Natural killer cell (primary cell): ENCODE results near the gene HAAO. TPM values are rescaled to one million over a fixed set of nuclear protein-coding genes. Genes with fewer than 3 reads are reported as not detected.

ENCODE experiments used
- ATAC-seq, 3 donors: fragments of 150-1000 bp in 2 of 3; fragments of 200-7000 bp in 1 of 3; cut with Tn5 transposase; 1 replicate in 1 of 3; 2 replicates in 2 of 3; pipeline ENCODE4 v1.10.0; 2021; ENCODE audit warnings: mild to moderate bottlenecking in 2 of 3, moderate library complexity in 2 of 3
- DNase-seq, 2 donors: peaks; one replicate each; pipeline versions ENCODE4 v3.0.0 to v3.0.0-alpha.2; 2013 to 2021; ENCODE audit warnings: mixed read lengths in 1 of 2
- H3K27ac ChIP-seq: one replicate; pipeline ENCODE4 v1.5.1; 2013; ENCODE audit warnings: mild to moderate bottlenecking, low read length
- H3K27me3 ChIP-seq: one replicate; pipeline ENCODE4 v1.6.1; 2013; ENCODE audit warnings: low read length; ENCODE audit not compliant: control insufficient read depth, insufficient read depth
- H3K36me3 ChIP-seq: one replicate; pipeline ENCODE4 v1.6.1; 2013; ENCODE audit warnings: low read length; ENCODE audit not compliant: control insufficient read depth, insufficient read depth
- H3K4me1 ChIP-seq: one replicate; pipeline ENCODE4 v1.6.1; 2013; ENCODE audit warnings: low read length; ENCODE audit not compliant: control insufficient read depth, insufficient read depth
- H3K4me3 ChIP-seq: one replicate; pipeline ENCODE4 v1.5.1; 2013; ENCODE audit warnings: low read length
- H3K9me3 ChIP-seq: one replicate; pipeline ENCODE4 v1.6.1; 2013; ENCODE audit warnings: low read length; ENCODE audit not compliant: control insufficient read depth, insufficient read depth
- H3K27ac Mint-ChIP-seq, 2 donors: one replicate each; pipeline ENCODE4 v1.8.0; 2022; ENCODE audit warnings: mild to moderate bottlenecking in 2 of 2, mixed read lengths in 2 of 2, moderate library complexity in 1 of 2
- H3K27me3 Mint-ChIP-seq, 2 donors: one replicate each; pipeline ENCODE4 v1.8.0; 2022; ENCODE audit warnings: low read depth in 2 of 2, mixed read lengths in 2 of 2
- H3K36me3 Mint-ChIP-seq: one replicate; pipeline ENCODE4 v1.8.0; 2022; ENCODE audit warnings: mixed read lengths
- H3K4me1 Mint-ChIP-seq, 2 donors: one replicate each; pipeline ENCODE4 v1.8.0; 2022; ENCODE audit warnings: mixed read lengths in 2 of 2
- H3K4me3 Mint-ChIP-seq: one replicate; pipeline ENCODE4 v1.8.0; 2022; ENCODE audit warnings: mild to moderate bottlenecking, moderate library complexity, mixed read lengths
- H3K9me3 Mint-ChIP-seq, 2 donors: one replicate each; pipeline ENCODE4 v1.8.0; 2022; ENCODE audit warnings: mixed read lengths in 2 of 2
- CTCF ChIP-seq: fragments of 200-600 bp; IDR thresholded peaks from one replicate; pipeline ENCODE4 v1.8.0; 2022; ENCODE audit warnings: antibody characterized with exemption
- WGBS: methylation state at CpG from one replicate; pipeline ENCODE4 v1.1.7; 2013; ENCODE audit warnings: missing lambda C conversion rate; ENCODE audit not compliant: insufficient coverage; 5-methylcytosine and 5-hydroxymethylcytosine counted together
- intact Hi-C: fragments of 100-400 bp; cut with micrococcal nuclease; formaldehyde crosslinking; loops from one replicate; pipeline ENCODE4 v1.14.2; 2022
- total RNA-seq, 4 donors: library from RNA; stranded (reverse); fragments of 120-200 nt in 1 of 4; gene quantifications; one replicate each; pipeline versions ENCODE4 v1.2.3 to v1.2.4, GENCODE V29; 2013 to 2022

The HAAO gene
- total RNA-seq, 3 donors from 2014 or later (not counting 1 experiment from before 2014, with no cell fraction given) = 0.35 to 1.3 (median 0.68) TPM

- Mint-ChIP-seq H3K4me1 (peaks cover 0 to 13% of the 10 kb centered on the region in 2 donors), H3K27me3 (no peaks in the 10 kb centered on the region), H3K9me3 (no peaks in the 10 kb centered on the region), H3K4me3 (no peak overlapping the region), H3K27ac (no peak overlapping the region), H3K36me3 (no peaks in the 10 kb centered on the region)
- no peaks in the 10 kb centered on the region for H3K9me3 ChIP-seq
- no peaks in the 10 kb centered on the region for H3K36me3 ChIP-seq
- WGBS = 93% methylated on average over 9 of the region's 9 CpGs
- no peaks in the 10 kb centered on the region for H3K27me3 ChIP-seq
- H3K27ac ChIP-seq = no peak overlapping the region
- ATAC-seq = no peak
- intact Hi-C loops = no loop called here
- no peak for DNase-seq
- H3K4me1 ChIP-seq = peaks cover 7% of the 10 kb centered on the region
- TF ChIP-seq CTCF = no peak
- H3K4me3 ChIP-seq = no peak overlapping the region
These were observed 30.8 kb downstream of the HAAO start for GRCh38 chr2:42761554-42761953.

- H3K27me3 ChIP-seq = no peaks in the 10 kb centered on the region
- H3K36me3 ChIP-seq = no peaks in the 10 kb centered on the region
- Mint-ChIP-seq H3K27me3 (no peaks in the 10 kb centered on the region), H3K36me3 (no peaks in the 10 kb centered on the region), H3K4me3 (no peak overlapping the region), H3K9me3 (no peaks in the 10 kb centered on the region), H3K4me1 (peaks cover 12 to 23% of the 10 kb centered on the region in 2 donors), H3K27ac (no peak overlapping the region)
- intact Hi-C loops = no loop called here
- no peak overlapping the region for H3K27ac ChIP-seq
- no peaks in the 10 kb centered on the region for H3K9me3 ChIP-seq
- 86% methylated on average over 1 of the region's 1 CpG for WGBS
- H3K4me1 ChIP-seq = peaks cover 21% of the 10 kb centered on the region
- DNase-seq = no peak
- TF ChIP-seq CTCF = no peak
- ATAC-seq = no peak
- no peak overlapping the region for H3K4me3 ChIP-seq
These were observed 33.6 kb downstream of the HAAO start for GRCh38 chr2:42758751-42759150.

GRCh38 chr2:42757981-42758740 lies 34.2 kb downstream of the HAAO start:
- H3K36me3 ChIP-seq = no peaks in the 10 kb centered on the region
- H3K27ac ChIP-seq = no peak overlapping the region
- Mint-ChIP-seq H3K4me1 (peaks cover 17 to 21% of the 10 kb centered on the region in 2 donors), H3K27ac (no peak overlapping the region), H3K4me3 (no peak overlapping the region), H3K9me3 (no peaks in the 10 kb centered on the region), H3K36me3 (no peaks in the 10 kb centered on the region), H3K27me3 (no peaks in the 10 kb centered on the region)
- 92% methylated on average over 4 of the region's 4 CpGs for WGBS
- H3K27me3 ChIP-seq = no peaks in the 10 kb centered on the region
- H3K4me1 ChIP-seq = peaks cover 25% of the 10 kb centered on the region
- intact Hi-C loops = no loop called here
- no peak for TF ChIP-seq CTCF
- ATAC-seq (no peak), DNase-seq (no peak)
- no peaks in the 10 kb centered on the region for H3K9me3 ChIP-seq
- no peak overlapping the region for H3K4me3 ChIP-seq
